ENCODE measurements around the gene GTF2H4.

Gene GTF2H4

DNA sequence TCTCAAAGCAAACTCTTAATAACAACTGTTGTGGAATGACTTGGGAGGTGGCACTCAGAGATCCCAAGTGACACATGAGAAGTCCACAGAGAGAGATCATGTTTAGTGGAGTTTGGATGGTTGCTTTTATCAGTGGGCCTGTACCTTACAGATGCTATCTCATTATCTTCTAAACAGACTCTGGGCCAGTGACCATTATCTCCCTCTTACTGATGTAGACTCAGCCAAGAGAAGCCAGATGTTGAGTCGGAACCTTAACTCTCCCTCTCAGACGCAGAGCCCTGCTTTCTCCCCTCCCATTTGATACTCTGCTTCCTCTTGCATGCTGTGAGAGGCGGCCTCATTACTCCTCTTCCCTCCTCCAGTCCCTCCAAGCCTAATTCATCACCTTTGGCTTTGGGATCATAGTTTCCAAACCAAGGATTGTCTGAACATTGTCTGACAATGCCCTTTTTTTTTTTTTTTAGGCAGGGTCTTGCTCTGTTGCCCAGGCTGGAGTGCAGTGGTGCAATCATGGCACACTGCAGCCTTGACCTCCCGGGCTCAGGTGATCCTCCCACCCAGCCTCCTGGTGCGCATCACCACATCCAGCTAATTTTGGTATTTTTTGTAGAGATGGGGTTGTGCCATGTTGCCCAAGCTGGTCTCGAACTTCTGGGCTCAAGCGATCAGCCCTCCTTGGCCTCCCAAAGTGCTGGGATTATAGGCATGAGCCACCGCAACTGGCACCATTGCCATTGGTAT is 28.2 kb upstream of the GTF2H4 start:
- no peak overlapping the region for H3K4me3 ChIP-seq (ENCODE audit: low read depth, low read length)
- DNase-seq (ENCODE audit: low read depth, low spot score): no peak
- in situ Hi-C loops (cut with HindIII; ENCODE audit: low sequenced_read_pairs): no loop called here
- no peak for TF ChIP-seq CTCF (IDR thresholded peaks at IDR 0.05; ENCODE audit: low read depth, low read length)

DNA sequence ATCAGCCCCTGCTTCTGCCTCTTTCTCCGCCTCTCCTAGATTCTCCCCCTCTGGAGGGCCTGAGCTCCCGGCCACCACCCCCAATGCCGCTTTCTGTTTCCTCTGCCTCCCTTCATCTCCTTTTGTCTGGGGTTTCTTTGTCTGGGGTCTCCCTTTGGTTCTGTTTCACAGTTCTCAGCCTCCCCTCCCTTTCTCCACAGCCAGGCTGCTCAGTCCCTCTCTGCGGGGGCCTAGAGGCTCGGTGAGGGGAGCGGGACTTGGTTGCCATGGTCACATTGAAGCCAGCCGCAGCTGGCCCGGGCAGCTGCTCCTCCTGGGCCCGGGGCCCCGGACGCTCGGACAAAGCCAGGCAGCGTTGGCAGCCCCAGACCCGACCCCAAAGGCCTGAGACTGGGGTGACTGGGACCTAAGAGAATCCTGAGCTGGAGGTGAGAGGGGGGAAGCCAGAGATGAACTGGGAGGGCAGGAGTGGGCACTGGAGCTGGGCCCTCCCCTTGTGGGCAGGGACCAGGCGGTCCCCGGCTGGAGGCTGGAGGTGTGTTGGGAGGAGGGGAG is 27.2 kb upstream of the GTF2H4 start:
- in situ Hi-C loops (cut with HindIII; ENCODE audit: low sequenced_read_pairs): no loop called here
- no peak overlapping the region for H3K4me3 ChIP-seq (ENCODE audit: low read depth, low read length)
- DNase-seq (ENCODE audit: low read depth, low spot score): no peak
- no peak for TF ChIP-seq CTCF (IDR thresholded peaks at IDR 0.05; ENCODE audit: low read depth, low read length)

GRCh38 chr6:30881392-30882203 is 26.4 kb upstream of the GTF2H4 start:
- no peak overlapping the region for H3K4me3 ChIP-seq (ENCODE audit: low read depth, low read length)
- DNase-seq (ENCODE audit: low read depth, low spot score): peak; percentile 60
- TF ChIP-seq CTCF (IDR thresholded peaks at IDR 0.05; ENCODE audit: low read depth, low read length): no peak
- in situ Hi-C loops (cut with HindIII; ENCODE audit: low sequenced_read_pairs): no loop called here

- H3K4me3 ChIP-seq (ENCODE audit: low read depth, low read length): no peak overlapping the region
- DNase-seq (ENCODE audit: low read depth, low spot score): no peak
- in situ Hi-C loops (cut with HindIII; ENCODE audit: low sequenced_read_pairs): no loop called here
- TF ChIP-seq CTCF (IDR thresholded peaks at IDR 0.05; ENCODE audit: low read depth, low read length): no peak
Observed at GRCh38 chr6:30882204-30882758, 25.7 kb upstream of the GTF2H4 start.

- no peak overlapping the region for H3K4me3 ChIP-seq (ENCODE audit: low read depth, low read length)
- in situ Hi-C loops (cut with HindIII; ENCODE audit: low sequenced_read_pairs): no loop called here
- no peak for DNase-seq (ENCODE audit: low read depth, low spot score)
- no peak for TF ChIP-seq CTCF (IDR thresholded peaks at IDR 0.05; ENCODE audit: low read depth, low read length)
Observed at GRCh38 chr6:30882759-30883684, 25.0 kb upstream of the GTF2H4 start.
